Retinal pigment epithelial cell (primary cell): ENCODE measurements around the gene DAD1.
"Not testable (repeated sequence)": the region's sequence is repeated elsewhere in the genome, so short reads cannot be mapped to it uniquely, and the experiment has no call there.

Source experiments
- DNase-seq: peaks from one replicate; pipeline ENCODE4 v3.0.0-alpha.2; 2010; ENCODE audit warnings: low read depth
- H3K4me3 ChIP-seq: 2 replicates; pipeline ENCODE4 v1.5.1; 2011; ENCODE audit warnings: mild to moderate bottlenecking, low read length, control low read depth, moderate library complexity
- TF ChIP-seq, protein P1 (sequence below): conservative IDR thresholded peaks from 2 replicates; pipeline ENCODE4 v1.5.1; 2011; ENCODE audit warnings: low read depth, low read length, control low read depth, inconsistent platforms

DAD1 gene

DNA sequence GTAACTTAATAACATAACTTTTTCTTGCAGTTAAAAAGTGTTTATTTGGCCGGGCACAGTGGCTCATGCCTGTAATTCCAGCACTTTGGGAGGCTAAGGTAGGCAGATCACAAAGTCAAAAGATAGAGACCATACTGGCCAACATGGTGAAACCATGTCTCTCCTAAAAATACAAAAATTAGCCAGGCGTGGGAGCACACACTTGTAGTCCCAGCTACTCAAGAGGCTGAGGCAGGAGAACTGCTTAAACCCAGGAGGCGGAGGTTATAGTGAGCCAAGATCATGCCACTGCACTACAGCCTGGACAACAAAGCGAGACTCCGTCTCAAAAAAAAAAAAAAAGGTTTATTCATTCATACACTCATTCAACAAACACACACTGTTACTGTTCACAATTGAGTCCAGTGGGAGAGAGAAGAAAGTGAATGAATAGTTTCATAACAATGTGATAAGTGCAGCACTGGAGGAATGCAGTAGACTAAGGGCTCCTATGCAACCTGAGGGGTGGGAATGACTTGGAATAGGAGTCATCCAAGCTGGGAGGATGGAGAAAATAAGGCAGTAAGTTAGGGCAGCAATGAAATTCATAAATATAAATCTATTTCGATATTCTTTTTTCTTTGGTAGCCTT, 19.8 kb downstream of the DAD1 start:
- H3K4me3 ChIP-seq: no peak overlapping the region
- TF ChIP-seq, protein P1, sequence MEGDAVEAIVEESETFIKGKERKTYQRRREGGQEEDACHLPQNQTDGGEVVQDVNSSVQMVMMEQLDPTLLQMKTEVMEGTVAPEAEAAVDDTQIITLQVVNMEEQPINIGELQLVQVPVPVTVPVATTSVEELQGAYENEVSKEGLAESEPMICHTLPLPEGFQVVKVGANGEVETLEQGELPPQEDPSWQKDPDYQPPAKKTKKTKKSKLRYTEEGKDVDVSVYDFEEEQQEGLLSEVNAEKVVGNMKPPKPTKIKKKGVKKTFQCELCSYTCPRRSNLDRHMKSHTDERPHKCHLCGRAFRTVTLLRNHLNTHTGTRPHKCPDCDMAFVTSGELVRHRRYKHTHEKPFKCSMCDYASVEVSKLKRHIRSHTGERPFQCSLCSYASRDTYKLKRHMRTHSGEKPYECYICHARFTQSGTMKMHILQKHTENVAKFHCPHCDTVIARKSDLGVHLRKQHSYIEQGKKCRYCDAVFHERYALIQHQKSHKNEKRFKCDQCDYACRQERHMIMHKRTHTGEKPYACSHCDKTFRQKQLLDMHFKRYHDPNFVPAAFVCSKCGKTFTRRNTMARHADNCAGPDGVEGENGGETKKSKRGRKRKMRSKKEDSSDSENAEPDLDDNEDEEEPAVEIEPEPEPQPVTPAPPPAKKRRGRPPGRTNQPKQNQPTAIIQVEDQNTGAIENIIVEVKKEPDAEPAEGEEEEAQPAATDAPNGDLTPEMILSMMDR: no peak
- no peak for DNase-seq

DNA sequence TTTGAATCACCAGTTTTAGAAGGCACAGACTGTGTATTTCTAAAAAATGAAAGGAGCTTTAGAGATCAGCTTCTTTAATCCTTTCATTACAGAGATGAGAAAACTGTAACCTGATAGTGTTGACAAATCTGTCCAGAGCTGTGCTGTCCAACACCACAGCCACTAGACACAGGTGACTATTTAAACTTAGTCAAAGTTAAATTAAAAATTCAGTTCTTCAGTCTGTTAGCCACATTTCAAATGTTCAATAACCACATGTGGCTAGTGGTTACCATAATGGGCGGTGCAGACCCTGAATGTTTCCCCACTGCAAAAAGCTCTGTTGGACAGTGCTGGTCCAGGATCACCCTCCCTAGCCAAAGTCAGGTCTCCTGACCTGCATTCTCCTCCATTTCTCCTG, 21.6 kb downstream of the DAD1 start:
- TF ChIP-seq, protein P1: no peak
- no peak for DNase-seq
- no peak overlapping the region for H3K4me3 ChIP-seq

DNA sequence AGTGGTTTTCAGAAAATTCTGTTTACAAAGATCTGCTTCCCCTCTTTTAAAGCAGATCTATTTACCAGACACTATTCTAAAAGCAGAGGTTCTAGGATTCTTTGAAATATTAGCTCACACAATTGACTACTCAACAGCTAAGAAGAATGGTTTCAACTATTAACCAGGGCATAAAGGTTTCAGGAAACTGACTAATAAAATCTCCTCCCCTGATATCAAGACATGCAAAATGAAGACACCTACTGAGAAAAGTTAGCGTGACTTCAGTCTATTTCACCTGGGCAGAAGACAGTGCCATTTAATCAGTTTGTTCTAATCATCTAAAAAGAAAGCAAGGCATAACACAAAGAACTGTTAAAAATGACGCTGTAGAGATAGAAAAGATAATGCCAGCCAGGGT, 22.2 kb downstream of the DAD1 start:
- no peak for DNase-seq
- no peak overlapping the region for H3K4me3 ChIP-seq
- TF ChIP-seq, protein P1: no peak

DNA sequence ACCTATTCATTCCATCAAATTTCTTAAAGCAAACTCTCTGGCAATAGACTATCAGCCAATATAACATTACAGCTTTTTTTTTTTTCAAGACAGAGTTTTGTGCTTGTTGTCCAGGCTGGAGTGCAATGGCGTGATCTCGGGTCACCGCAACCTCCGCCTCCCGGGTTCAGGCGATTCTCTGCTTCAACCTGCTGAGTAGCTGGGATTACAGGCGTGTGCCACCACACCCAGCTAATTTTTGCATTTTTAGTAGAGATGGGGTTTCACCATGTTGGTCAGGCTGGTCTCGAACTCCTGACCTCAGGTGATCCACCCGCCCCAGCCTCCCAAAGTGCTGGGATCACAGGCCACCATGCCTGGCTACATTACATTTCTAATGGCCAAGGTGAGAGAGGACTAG, 22.8 kb downstream of the DAD1 start:
- H3K4me3 ChIP-seq, DNase-seq: not testable (repeated sequence)

DNA sequence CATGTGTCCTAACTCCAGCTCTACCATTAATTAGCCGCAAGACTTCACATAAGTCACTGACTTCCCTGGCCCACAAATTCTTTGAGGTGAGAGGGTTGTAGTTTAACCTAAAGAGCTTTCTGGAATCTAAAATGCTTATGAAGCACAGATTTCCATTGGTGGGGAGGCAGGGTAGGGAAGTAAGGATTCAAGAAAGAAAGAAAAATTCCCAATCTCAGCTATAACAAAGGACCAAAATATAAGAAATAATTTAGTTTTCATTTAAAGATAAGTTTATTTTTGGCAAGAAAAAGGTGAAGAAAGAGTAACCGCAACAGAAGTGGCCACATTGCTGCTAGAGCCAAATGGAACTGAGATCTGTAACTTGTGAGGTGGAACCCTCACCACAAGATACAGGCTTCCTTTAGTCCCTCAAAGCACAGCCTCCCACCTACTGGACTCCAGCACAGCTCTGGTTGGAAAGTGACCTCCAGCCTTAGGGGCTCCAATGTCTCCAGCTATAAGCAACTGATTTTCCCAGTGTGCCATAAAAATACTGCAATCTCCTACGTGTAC, 23.6 kb downstream of the DAD1 start:
- TF ChIP-seq, protein P1: no peak
- DNase-seq: no peak
- H3K4me3 ChIP-seq: no peak overlapping the region

DNA sequence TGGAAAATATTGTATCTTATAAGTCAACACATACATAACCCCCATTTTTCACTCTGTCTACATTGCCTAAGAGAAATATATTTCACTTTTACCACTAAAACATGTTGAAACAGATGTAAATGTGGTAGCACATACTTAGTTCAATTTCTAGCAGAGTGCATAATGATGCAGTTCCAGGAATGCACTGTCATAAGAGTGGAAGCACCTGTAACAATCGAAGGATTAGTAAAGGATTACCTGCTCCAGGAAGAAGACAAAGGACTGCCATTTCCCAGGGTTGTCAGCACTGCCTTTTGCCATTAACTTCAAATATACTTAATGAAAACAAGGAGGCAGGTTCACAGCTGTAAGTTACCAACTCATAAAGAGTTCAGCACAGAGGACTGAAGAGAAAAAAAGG, 24.6 kb downstream of the DAD1 start:
- DNase-seq: no peak
- H3K4me3 ChIP-seq: no peak overlapping the region
- TF ChIP-seq, protein P1: no peak

DNA sequence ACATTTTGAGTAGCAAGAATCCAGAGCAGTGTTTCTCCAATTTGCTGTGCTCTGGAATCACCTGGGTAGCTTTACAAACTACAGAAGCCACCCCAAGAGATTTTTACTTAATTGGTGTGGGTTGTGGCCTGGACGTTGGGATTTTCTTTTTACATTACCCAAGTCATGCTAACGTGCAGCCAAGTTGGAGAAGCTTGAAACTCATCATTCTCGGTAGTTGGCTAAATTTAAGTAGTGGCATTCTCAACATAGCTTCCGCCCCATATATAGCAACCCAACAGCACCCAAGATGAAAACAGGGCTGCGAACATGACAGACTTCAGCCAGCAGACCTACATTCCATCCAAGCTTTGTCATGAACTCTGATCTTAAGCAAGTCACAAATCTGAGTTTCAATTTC, 25.0 kb downstream of the DAD1 start:
- TF ChIP-seq, protein P1: no peak
- no peak overlapping the region for H3K4me3 ChIP-seq
- DNase-seq: no peak
